ENCODE results near the gene ATG4A. TPM values are rescaled to one million over a fixed set of nuclear protein-coding genes. Genes with fewer than 3 reads are reported as not detected.

The ATG4A gene
- 12.5 and 13.3 TPM in 2 replicates for total RNA-seq (2014; rRNA removed)
- 5.7 TPM for polyA plus RNA-seq (2012)

GRCh38 chrX:108091264-108091877, at the start of gene ATG4A, which contains the start of gene PSMD10:
Gene ATG4A, plus strand, starts transcription at chrX:108091778. Its CDS starts 49 bp downstream, at chrX:108091827.
Gene PSMD10, minus strand, starts transcription at chrX:108091542. Its CDS starts 22 bp downstream, at chrX:108091520.
- peak; percentile 94 for DNase-seq (ENCODE audit: low read depth)

DNA sequence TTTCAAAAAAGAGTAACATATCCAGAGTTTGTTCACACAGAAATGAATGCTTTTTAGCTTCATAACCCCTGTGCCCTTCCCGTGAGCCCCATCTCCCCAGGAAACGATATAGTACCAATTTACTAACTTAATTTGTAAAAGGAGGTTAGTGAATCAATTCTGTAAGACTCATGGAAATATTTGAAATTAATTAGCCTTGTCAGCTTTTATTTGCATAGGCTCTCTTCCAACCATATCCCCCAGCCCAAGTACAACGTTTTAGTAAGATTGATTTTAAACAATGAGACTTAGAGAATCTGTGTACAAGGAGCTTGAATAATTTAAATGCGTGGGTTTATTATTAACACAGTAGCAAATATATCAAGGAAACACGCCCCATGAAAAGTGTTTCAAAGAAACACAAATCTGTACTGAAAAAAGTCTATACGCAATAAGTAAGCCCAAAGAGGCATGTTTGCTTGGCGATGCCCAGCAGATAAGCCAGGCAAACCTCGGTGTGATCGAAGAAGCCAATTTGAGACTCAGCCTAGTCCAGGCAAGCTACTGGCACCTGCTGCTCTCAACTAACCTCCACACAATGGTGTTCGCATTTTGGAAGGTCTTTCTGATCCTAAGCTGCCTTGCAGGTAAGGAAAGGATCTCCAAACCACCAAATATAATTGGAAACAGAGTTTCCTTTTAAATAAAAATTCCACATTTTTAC, 46.9 kb upstream of the ATG4A start, which contains the start of gene VSIG1:
VSIG1 (plus strand) TSS at position 512 of the 703 bp plus-strand sequence; CDS start at position 578, 66 bp downstream.
- no peak for DNase-seq (ENCODE audit: low read depth)

DNA sequence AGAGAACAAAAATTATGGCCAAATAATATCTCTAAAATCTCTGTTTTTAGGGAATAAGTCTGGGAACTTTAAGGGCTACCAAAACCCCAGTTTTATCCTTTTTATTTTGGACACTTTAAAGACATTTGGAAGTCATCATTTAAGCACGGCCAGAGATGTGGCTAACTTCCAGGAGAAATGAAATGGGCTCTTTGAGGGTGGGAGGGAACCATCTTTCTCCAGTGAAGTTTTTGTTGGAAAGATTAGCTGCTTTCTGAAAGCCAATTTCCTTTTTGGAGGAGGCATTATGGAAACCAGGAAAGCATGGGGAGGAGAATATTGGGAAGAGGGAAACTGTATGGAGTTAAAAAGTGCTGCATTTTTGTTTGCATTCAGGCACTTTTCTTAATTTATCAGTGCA, 41.9 kb upstream of the ATG4A start:
- DNase-seq (ENCODE audit: low read depth) = no peak

- no peak for DNase-seq (ENCODE audit: low read depth)
Observed at GRCh38 chrX:108053218-108053617, 38.4 kb upstream of the ATG4A start.

GRCh38 chrX:108055546-108055945, 36.0 kb upstream of the ATG4A start:
- DNase-seq (ENCODE audit: low read depth) = no peak

GRCh38 chrX:108059801-108060200, 31.8 kb upstream of the ATG4A start:
- no peak for DNase-seq (ENCODE audit: low read depth)

GRCh38 chrX:108064001-108064400, 27.6 kb upstream of the ATG4A start:
- DNase-seq (ENCODE audit: low read depth) = no peak

DNA sequence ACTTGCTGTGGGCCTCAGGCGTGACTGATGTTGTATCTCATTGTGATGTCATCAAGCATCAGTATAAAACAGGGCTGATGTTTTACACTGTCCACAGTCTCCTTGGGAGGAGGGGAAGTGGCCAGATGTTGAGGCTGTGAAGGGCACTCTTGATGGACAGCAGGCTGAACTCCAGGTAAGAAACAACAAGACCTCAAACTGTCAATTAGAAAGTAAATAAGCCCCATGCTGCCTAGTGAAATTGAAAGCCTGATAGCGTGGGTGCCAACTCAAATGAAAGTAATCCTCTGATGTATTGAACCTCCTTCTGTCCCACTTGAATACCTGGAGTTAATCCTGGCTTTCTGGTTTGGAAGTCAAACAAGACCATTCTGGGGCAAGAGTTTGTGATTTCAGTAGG, 27.0 kb upstream of the ATG4A start:
- no peak for DNase-seq (ENCODE audit: low read depth)

DNA sequence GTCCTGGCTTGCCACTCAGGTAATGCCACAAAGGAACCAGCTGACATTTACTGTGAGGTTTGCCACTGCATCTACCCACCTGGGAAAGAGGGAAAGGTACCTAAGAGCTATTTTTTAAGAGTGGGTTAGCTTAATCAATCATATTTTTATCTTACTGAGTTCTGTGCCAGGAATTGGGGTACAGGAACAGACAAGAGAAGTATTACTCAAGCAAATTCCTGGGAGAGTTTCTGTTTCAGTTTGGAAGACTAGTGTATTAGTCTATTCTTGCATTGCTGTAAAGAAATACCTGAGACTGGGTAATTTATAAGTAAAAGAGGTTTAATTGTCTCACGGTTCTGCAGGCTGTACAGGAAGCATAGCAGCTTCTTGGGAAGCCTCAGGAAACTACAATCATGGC, 23.5 kb upstream of the ATG4A start:
- DNase-seq (ENCODE audit: low read depth) = no peak

DNA sequence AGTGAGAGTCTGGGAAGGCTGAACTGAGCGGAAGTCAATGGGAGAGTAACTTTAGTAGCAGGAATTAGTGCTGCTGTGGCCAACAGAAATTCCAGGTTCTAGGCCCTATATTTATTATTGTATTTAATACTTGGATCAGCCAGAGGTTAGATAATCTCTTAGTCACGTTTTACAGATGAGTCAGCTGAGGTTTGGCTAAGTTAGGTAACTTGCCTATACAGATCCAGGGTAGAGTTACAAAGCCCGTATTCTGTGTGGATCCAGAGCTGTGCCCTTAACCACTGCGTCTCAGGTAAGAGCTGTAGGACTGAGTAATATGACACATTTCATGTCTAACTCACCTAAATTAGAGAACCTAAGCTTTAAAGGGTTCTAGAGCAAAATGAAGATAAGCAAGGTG, 20.7 kb upstream of the ATG4A start:
- DNase-seq (ENCODE audit: low read depth) = peak; percentile 39

GRCh38 chrX:108071578-108071977, 20.0 kb upstream of the ATG4A start:
- no peak for DNase-seq (ENCODE audit: low read depth)

DNA sequence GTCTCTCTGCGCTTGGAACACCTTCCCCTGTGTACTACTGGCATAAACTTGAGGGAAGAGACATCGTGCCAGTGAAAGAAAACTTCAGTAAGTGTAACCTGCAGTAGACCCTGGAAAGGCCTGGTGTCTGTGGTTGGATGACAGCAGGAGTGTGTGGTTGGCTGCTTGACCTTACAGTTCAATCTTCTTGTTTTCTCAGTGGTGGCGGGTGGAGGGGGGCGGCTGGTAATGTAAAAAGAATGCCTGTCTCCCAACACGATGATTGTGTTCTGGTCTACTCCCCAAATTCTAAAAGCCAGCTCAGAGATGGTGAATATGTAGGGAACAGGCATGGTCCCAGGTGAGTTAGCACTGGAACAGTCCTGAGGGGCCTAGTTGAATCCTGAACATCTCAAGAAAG, 18.8 kb upstream of the ATG4A start:
- DNase-seq (ENCODE audit: low read depth) = peak; percentile 70

GRCh38 chrX:108081110-108081509, 10.5 kb upstream of the ATG4A start:
- no peak for DNase-seq (ENCODE audit: low read depth)

DNA sequence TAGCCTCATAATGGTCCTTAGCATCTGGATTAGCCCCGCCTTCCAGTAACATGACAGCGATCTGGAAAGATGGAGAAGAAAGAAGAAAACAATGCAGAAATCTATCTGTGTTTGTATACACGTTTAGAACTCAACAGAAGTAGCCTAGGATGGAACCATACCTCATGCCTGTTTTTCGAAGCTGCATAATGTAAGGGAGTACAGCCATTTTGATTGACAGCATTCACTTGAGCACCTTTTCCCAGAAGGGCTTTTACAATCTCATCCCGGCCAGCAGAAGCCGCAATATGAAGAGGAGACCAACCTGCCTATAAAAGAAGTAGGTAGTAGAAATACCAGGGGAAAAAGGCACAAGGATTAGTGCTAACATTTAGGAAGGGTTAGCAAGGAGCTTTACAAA, 3.8 kb upstream of the ATG4A start:
- no peak for DNase-seq (ENCODE audit: low read depth)

GRCh38 chrX:108088511-108088910, 3.1 kb upstream of the ATG4A start:
- DNase-seq (ENCODE audit: low read depth) = no peak

DNA sequence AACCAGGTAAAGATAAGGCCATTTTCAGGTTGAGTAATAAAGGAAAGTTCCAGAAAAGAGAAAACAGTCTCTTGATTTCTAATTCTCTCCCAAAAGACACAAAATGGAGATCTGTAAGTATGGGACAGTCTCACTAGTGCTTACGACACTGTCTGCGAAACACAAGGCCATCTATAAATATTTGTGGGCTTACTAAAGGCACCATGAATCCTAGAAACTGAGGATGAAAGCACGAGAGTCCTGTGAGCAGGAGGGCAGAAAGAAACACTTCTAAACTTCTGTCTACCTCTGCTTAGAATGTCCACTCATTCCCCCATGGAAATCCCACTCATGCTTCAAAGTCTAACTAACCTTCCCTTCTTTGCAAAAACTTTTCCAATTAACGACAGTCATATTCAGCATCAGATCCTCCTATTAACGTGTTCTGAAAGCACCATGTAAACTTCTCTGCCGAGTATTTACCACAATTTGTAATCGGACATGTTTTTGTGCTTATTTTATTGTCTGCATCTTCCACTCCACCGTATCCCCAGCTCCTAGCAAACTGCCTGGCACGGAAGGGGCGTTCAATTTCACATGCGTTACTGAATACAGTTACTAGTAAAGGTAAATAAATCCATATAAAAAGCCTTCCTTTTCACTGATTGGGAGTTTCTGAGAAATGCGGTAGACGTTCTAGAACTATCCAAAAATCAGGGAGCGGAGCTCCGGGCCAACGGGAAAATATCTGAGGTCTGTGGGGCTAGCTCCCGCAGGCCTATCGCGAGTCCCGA, 901 bp upstream of the ATG4A start:
- DNase-seq (ENCODE audit: low read depth) = peak; percentile 29

DNA sequence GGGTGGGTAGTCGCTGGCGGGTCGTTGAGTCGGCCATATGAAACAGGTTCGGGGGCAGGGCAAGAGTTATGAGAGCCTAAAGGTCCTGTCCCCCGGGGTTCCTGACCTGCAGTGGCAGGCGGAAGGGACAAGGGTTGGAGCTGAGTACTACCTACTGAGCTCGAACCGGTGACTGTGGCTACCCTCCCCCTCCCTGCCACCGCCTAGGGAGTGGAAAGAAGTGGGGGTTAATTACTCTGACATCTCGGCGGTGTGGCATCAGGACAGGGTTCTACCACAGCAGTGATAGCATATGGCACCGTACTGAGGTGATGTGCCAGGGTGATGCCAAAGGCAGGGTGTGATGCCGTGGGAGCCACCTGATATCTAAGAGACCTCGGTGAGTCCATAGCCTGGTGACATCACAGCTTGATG, 307 bp downstream of the ATG4A start:
- no peak for DNase-seq (ENCODE audit: low read depth)

GRCh38 chrX:108097380-108097779, 5.8 kb downstream of the ATG4A start:
- no peak for DNase-seq (ENCODE audit: low read depth)

DNA sequence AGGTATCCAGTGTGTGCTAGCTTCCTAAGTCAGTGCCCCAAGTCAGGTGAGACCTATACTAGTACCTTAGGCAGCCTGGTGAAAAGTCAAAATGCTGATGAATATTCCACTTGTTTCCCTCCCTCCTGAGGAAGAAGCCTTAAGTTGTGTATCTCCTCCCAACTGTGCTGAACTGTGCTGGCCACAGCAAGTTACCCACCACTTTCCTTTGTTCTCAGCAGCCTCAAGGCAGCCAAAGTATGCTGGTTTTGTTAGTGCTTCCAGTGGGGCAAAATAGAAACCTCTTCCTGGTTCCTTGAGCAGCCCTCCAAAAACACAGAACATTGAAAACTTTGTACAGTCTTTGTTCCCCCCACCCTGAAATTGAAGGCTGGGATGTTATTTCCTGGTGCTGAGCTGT, 13.9 kb downstream of the ATG4A start:
- DNase-seq (ENCODE audit: low read depth) = no peak

DNA sequence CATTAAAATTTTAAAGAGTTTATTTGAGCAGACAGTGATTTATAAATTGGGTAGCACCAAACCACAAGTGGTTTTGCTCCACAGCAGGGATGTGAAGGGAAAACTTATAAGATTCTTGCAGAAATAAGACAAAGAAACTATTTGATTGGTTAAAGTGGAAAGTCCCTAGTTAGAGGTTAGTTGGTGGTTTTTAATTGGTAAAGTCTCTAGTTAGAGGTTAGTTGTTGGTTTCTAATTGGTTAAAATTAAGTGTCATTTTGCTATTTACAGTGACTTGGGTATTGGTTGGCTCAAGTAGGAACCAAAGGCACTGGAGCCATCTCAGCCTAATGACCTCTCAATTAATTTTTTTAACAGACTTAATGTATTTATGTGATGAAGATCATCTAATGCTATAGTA, 23.0 kb downstream of the ATG4A start:
- no peak for DNase-seq (ENCODE audit: low read depth)

GRCh38 chrX:108117988-108118387, 26.4 kb downstream of the ATG4A start:
- no peak for DNase-seq (ENCODE audit: low read depth)

DNA sequence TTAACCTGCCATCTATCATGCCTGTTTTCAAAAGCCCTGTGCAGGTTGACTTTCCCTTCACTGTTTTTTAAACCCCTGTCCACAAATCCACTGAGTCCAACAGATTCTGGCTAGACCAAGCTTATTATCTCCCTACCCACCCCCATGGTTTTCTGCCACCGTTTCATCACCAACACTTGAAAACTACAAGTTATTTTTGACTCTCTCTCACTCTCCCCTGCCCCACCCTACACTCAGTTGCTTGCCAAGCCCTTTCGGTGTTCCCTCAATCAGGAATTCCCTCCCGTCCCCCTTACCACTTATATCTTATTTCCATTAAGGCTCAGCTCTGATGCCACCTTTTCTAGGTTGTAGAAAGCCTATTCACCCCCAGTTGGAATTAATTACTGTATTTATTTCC, 29.7 kb downstream of the ATG4A start:
- no peak for DNase-seq (ENCODE audit: low read depth)

Data from LHCN-M2 (cell line).